Esophagus squamous epithelium (tissue), 4 donors: ENCODE data around the gene ZMIZ2.

Experiments
- CTCF ChIP-seq, 6 experiments: fragments of 450-650 bp in 4 of 6; fragments of 200-600 bp in 2 of 6; sonication (generic) in 2 of 6; IDR thresholded peaks; one replicate each; pipeline ENCODE4 v1.5.1; 2016 to 2019; ENCODE audit warnings: antibody characterized with exemption in 6 of 6, mild to moderate bottlenecking in 4 of 6, moderate library complexity in 4 of 6
- POLR2A ChIP-seq, 4 donors: fragments of 450-650 bp; IDR thresholded peaks; one replicate each; pipeline ENCODE4 v1.6.1; 2017; ENCODE audit warnings: antibody characterized with exemption in 4 of 4, mild to moderate bottlenecking in 4 of 4, moderate library complexity in 3 of 4

- TF ChIP-seq CTCF (IDR thresholded peaks at IDR 0.05) (no peak), POLR2A (IDR thresholded peaks at IDR 0.05) (no peak)
These were observed 4.9 kb upstream of the ZMIZ2 start for GRCh38 chr7:44743750-44744149.
